ENCODE measurements around the gene PPP2R3C.

PPP2R3C gene

DNA sequence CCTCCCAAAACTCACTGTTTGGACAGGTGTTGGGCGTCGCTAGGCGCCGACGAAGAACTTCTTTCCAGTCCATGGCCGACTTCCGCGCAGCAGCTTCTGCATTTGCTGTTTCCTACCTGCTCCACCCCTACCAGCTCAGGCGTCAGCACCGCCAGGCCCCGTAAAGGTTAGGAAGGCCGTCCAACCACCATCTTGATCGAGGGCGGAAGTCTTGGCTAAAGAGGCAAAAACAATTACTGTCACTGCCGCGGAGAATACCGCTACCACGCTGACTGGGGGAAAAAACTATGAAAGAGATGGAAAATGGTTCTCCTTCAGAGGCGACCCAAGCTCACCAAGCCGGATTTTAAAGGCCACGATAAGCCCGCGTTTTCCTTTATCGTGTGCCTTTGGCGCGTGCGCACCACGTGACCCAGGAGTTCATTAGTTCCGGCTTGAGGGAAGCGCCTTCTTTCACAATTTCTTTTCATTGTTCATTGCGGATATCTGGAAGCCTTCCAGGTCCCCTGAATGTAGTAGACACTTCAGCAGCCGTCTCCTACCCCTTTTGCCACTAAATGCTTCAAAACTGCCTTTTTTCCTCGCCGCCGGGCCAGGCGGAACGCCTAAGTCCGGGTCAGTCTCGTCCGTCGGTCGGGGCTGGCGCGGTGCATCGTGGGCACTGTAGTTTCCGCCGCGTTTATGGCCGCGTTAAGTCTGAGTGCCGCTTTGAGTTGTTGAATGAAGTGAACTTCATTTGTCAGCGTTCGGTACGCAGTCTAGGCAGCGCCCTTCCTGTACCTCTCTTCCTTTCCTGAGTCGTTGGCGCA is at the start of gene PPP2R3C, which contains the start of gene PRORP:
TSS of gene PPP2R3C (minus strand) at position 104 of the 809 bp plus-strand sequence. CDS start at position 73, 31 bp downstream.
TSS of gene PRORP (plus strand) at position 666 of the 809 bp plus-strand sequence. CDS start 694 bp downstream, outside the sequence.
- Mint-ChIP-seq H3K4me3 (peak within 1 kb of the TSS; percentile 94 to 99 (median 95)), H3K27me3 (ENCODE audit: low read depth) (no peaks in the 10 kb centered on the region), H3K4me1 (peaks cover 41% of the 10 kb centered on the region), H3K36me3 (ENCODE audit: low read depth) (peaks cover 33% of the 10 kb centered on the region), H3K27ac (peak within 1 kb of the TSS; percentile 100), H3K9me3 (no peaks in the 10 kb centered on the region)
- TF ChIP-seq, protein P1, sequence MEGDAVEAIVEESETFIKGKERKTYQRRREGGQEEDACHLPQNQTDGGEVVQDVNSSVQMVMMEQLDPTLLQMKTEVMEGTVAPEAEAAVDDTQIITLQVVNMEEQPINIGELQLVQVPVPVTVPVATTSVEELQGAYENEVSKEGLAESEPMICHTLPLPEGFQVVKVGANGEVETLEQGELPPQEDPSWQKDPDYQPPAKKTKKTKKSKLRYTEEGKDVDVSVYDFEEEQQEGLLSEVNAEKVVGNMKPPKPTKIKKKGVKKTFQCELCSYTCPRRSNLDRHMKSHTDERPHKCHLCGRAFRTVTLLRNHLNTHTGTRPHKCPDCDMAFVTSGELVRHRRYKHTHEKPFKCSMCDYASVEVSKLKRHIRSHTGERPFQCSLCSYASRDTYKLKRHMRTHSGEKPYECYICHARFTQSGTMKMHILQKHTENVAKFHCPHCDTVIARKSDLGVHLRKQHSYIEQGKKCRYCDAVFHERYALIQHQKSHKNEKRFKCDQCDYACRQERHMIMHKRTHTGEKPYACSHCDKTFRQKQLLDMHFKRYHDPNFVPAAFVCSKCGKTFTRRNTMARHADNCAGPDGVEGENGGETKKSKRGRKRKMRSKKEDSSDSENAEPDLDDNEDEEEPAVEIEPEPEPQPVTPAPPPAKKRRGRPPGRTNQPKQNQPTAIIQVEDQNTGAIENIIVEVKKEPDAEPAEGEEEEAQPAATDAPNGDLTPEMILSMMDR (IDR thresholded peaks at IDR 0.05; ENCODE audit: unreplicated experiment in 3 of 3): no peak

DNA sequence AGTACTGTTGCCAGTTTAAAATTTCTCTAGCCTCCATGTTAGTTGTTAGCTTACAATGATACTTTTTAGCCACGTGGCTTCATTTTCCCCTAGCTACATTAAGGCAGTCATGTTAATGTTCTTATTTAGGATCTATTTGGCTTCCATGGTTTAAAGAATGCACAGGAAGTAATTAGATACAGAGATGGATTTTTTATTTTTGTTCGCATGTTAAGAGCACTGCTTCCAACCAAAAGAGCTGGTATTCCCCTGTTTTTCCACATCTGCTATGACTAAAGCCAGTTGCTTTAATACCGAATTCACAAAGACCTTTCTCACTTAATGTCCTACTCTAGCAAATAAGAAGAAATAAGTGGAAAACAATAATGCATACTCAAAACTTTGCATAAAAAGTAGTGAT is 45.7 kb upstream of the PPP2R3C start:
- peaks cover 53% of the 10 kb centered on the region for H3K36me3 Mint-ChIP-seq (ENCODE audit: low read depth)
- H3K27me3 Mint-ChIP-seq (ENCODE audit: low read depth): no peaks in the 10 kb centered on the region
- no peak overlapping the region for H3K4me3 Mint-ChIP-seq

DNA sequence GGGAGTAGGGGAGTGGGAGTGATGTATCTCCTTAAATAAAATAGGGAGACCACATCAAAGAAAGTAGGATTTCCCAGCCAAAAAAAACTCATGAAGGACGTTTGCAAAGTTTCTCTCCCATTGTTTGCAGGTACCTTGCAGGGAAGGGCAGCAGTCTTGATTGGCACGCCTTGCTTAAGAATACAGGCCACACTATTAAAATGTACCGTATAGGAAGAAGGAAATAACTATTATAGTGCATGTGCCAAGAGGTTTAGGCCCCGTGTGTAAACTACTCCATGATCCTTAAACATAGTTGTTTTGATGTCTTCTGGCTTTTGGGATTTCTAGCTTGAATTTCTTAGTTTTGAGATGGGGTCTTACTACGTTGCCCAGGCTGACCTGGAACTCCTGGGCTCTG is 43.1 kb upstream of the PPP2R3C start:
- TF ChIP-seq, protein P1 (IDR thresholded peaks at IDR 0.05; ENCODE audit: unreplicated experiment in 3 of 3): no peak
- peaks cover 10% of the 10 kb centered on the region for H3K4me1 Mint-ChIP-seq
- peaks cover 38% of the 10 kb centered on the region for H3K36me3 Mint-ChIP-seq (ENCODE audit: low read depth)
- no peak overlapping the region for H3K4me3 Mint-ChIP-seq
- no peak overlapping the region for H3K27ac Mint-ChIP-seq
- H3K27me3 Mint-ChIP-seq (ENCODE audit: low read depth): no peaks in the 10 kb centered on the region
- H3K9me3 Mint-ChIP-seq: peaks cover 6% of the 10 kb centered on the region

More for the DNA sequence above, 45.7 kb upstream of the PPP2R3C start:
- TF ChIP-seq, protein P1 (IDR thresholded peaks at IDR 0.05; ENCODE audit: unreplicated experiment in 3 of 3): no peak
- Mint-ChIP-seq H3K9me3 (peaks cover 7% of the 10 kb centered on the region), H3K27ac (no peak overlapping the region), H3K4me1 (no peaks in the 10 kb centered on the region)

DNA sequence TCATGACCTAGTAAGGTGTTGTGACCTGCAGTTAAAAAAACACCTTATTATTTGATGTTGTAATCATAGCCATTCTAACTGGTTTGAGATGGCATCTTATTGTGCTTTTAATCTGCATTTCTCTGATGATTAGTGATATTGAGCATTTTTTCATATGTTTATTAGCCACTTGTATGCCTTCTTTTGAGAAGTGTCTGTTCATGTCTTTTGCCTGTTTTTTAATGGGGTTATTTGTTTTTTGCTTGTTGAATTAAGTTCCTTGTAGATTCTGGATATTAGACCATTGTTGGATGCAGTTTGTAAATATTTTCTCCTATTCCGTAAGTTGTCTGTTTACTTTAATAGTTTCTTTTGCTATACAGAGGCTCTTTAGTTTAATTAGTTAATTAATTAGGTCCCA is 41.6 kb upstream of the PPP2R3C start:
- no peaks in the 10 kb centered on the region for H3K27me3 Mint-ChIP-seq (ENCODE audit: low read depth)
- no peak overlapping the region for H3K27ac Mint-ChIP-seq
- TF ChIP-seq, protein P1 (IDR thresholded peaks at IDR 0.05; ENCODE audit: unreplicated experiment in 3 of 3): no peak
- peaks cover 18% of the 10 kb centered on the region for H3K4me1 Mint-ChIP-seq
- peaks cover 32% of the 10 kb centered on the region for H3K36me3 Mint-ChIP-seq (ENCODE audit: low read depth)
- no peak overlapping the region for H3K4me3 Mint-ChIP-seq
- H3K9me3 Mint-ChIP-seq: no peaks in the 10 kb centered on the region

GRCh38 chr14:35161231-35161630 is 39.4 kb upstream of the PPP2R3C start:
- H3K27ac Mint-ChIP-seq: peak overlapping the region in 2 of 3 experiments; percentile 29 to 90
- H3K4me1 Mint-ChIP-seq: peaks cover 26% of the 10 kb centered on the region
- TF ChIP-seq, protein P1 (IDR thresholded peaks at IDR 0.05; ENCODE audit: unreplicated experiment in 3 of 3): no peak
- H3K4me3 Mint-ChIP-seq: no peak overlapping the region
- peaks cover 20% of the 10 kb centered on the region for H3K36me3 Mint-ChIP-seq (ENCODE audit: low read depth)
- H3K27me3 Mint-ChIP-seq (ENCODE audit: low read depth): no peaks in the 10 kb centered on the region
- H3K9me3 Mint-ChIP-seq: no peaks in the 10 kb centered on the region
